SK-N-SH treated with all-trans-retinoic acid at 6 μM for 48 hours (cell line): ENCODE measurements around the gene MPC2.

Experiments
- ATAC-seq: fragments of 200-7000 bp; cut with Tn5 transposase; 3 replicates; pipeline ENCODE4 v1.9.1; 2020; ENCODE audit warnings: mild to moderate bottlenecking, moderate library complexity
- ARNTL ChIP-seq: fragments of 450-650 bp; formaldehyde crosslinking; IDR thresholded peaks from 2 replicates; pipeline ENCODE4 v1.5.0; 2020; ENCODE audit warnings: low read depth, mild to moderate bottlenecking, moderate library complexity, borderline replicate concordance
- BACH2 ChIP-seq: fragments of 250-450 bp; sonication (Bioruptor Pico); IDR thresholded peaks from 2 replicates; pipeline ENCODE4 v1.9.0; 2021; ENCODE audit warnings: mild to moderate bottlenecking, borderline replicate concordance
- CSDC2 ChIP-seq: fragments of 250-450 bp; sonication (Bioruptor Pico); IDR thresholded peaks from 2 replicates; pipeline ENCODE4 v1.5.0; 2020; ENCODE audit warnings: mild to moderate bottlenecking, moderate library complexity
- ESRRG ChIP-seq: fragments of 250-450 bp; sonication (Bioruptor Pico); IDR thresholded peaks from 2 replicates; pipeline ENCODE4 v1.6.1; 2021; ENCODE audit warnings: mild to moderate bottlenecking
- GLIS3 ChIP-seq: fragments of 250-450 bp; sonication (Bioruptor Pico); IDR thresholded peaks from 2 replicates; pipeline ENCODE4 v1.5.0; 2020; ENCODE audit warnings: mild to moderate bottlenecking, moderate library complexity
- ISL1 ChIP-seq: fragments of 250-450 bp; sonication (Bioruptor Pico); IDR thresholded peaks from 2 replicates; pipeline ENCODE4 v2.1.2; 2022; ENCODE audit warnings: mild to moderate bottlenecking, moderate library complexity
- OSR1 ChIP-seq: fragments of 250-450 bp; sonication (Bioruptor Pico); IDR thresholded peaks from 2 replicates; pipeline ENCODE4 v1.8.0; 2022; ENCODE audit warnings: moderate library complexity, mild to moderate bottlenecking, inconsistent platforms
- PPARA ChIP-seq: fragments of 250-450 bp; sonication (Bioruptor Pico); IDR thresholded peaks from 2 replicates; pipeline ENCODE4 v1.5.0; 2020; ENCODE audit warnings: mild to moderate bottlenecking, borderline replicate concordance
- RARB ChIP-seq: fragments of 250-450 bp; sonication (Bioruptor Pico); IDR thresholded peaks from 2 replicates; pipeline ENCODE4 v1.8.0; 2021; ENCODE audit warnings: mild to moderate bottlenecking, moderate library complexity
- SNAI2 ChIP-seq: fragments of 250-450 bp; sonication (Bioruptor Pico); IDR thresholded peaks from 2 replicates; pipeline ENCODE4 v1.5.0; 2020; ENCODE audit warnings: mild to moderate bottlenecking, moderate library complexity
- TCF4 ChIP-seq: fragments of 250-450 bp; sonication (Bioruptor Pico); IDR thresholded peaks from 2 replicates; pipeline ENCODE4 v1.8.0; 2021; ENCODE audit warnings: mild to moderate bottlenecking, moderate library complexity, borderline replicate concordance
- TOX ChIP-seq: fragments of 250-450 bp; sonication (Bioruptor Pico); IDR thresholded peaks from 2 replicates; pipeline ENCODE4 v1.8.0; 2021; ENCODE audit warnings: mild to moderate bottlenecking, moderate library complexity, borderline replicate concordance
- ZC3H10 ChIP-seq: fragments of 250-450 bp; sonication (Bioruptor Pico); IDR thresholded peaks from 2 replicates; pipeline ENCODE4 v1.5.1; 2021; ENCODE audit warnings: mild to moderate bottlenecking, moderate library complexity
- ZFP3 ChIP-seq: fragments of 250-450 bp; sonication (Bioruptor Pico); IDR thresholded peaks from 2 replicates; pipeline ENCODE4 v1.5.0; 2020; ENCODE audit warnings: mild to moderate bottlenecking, moderate library complexity
- ZFP30 ChIP-seq: fragments of 450-650 bp; formaldehyde crosslinking; IDR thresholded peaks from 2 replicates; pipeline ENCODE4 v1.5.0; 2022; ENCODE audit warnings: mild to moderate bottlenecking, moderate library complexity
- ZNF565 ChIP-seq: fragments of 450-650 bp; formaldehyde crosslinking; conservative IDR thresholded peaks from 2 replicates; pipeline ENCODE4 v1.5.0; 2020; ENCODE audit warnings: low read depth, mild to moderate bottlenecking, moderate library complexity
- ZNF70 ChIP-seq: fragments of 450-650 bp; formaldehyde crosslinking; IDR thresholded peaks from 2 replicates; pipeline ENCODE4 v1.5.0; 2020; ENCODE audit warnings: mild to moderate bottlenecking, moderate library complexity
- ZNF8 ChIP-seq: fragments of 450-650 bp; formaldehyde crosslinking; IDR thresholded peaks from 2 replicates; pipeline ENCODE4 v1.5.0; 2020; ENCODE audit warnings: mild to moderate bottlenecking, moderate library complexity
- TF ChIP-seq, protein P1 (sequence below): fragments of 250-450 bp; sonication (Bioruptor Pico); IDR thresholded peaks from 2 replicates; pipeline ENCODE4 v1.5.1; 2020; ENCODE audit warnings: low read depth, mild to moderate bottlenecking, moderate library complexity
- TF ChIP-seq, protein P2 (sequence below): fragments of 250-450 bp; sonication (Bioruptor Pico); IDR thresholded peaks from 2 replicates; pipeline ENCODE4 v1.5.0; 2020; ENCODE audit warnings: mild to moderate bottlenecking, moderate library complexity
- TF ChIP-seq, protein P3 (sequence below): fragments of 250-450 bp; sonication (Bioruptor Pico); IDR thresholded peaks from 2 replicates; pipeline ENCODE4 v1.5.1; 2021; ENCODE audit warnings: mild to moderate bottlenecking, moderate library complexity
- TF ChIP-seq, protein P4 (sequence below): fragments of 250-450 bp; sonication (Bioruptor Pico); IDR thresholded peaks from 2 replicates; pipeline ENCODE4 v1.8.0; 2021; ENCODE audit warnings: low read depth, mild to moderate bottlenecking, moderate library complexity, borderline replicate concordance
- TF ChIP-seq, protein P5 (sequence below): fragments of 250-450 bp; sonication (Bioruptor Pico); IDR thresholded peaks from 2 replicates; pipeline ENCODE4 v1.8.0; 2020; ENCODE audit warnings: mild to moderate bottlenecking, moderate library complexity, borderline replicate concordance

The MPC2 gene

DNA sequence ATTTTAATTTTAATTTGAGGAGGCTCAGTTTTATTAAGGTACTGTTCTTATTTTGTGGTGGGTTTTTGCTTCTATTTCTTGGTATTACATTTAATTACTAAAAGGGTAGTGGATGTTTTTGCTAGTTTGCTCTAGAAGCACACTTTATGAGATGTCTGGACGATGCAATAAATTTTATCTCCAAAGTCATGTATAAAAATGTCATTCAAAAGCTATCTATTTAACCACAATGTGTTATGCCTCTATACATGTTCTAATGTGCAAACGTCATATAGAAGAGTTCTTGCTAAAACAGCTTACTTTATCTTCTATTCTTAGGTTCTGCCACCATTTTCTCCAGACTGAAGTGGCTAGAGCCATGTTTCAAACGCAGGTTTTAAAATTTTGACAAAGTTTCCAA, 12.9 kb upstream of the MPC2 start (continued):
- TF ChIP-seq, protein P1, sequence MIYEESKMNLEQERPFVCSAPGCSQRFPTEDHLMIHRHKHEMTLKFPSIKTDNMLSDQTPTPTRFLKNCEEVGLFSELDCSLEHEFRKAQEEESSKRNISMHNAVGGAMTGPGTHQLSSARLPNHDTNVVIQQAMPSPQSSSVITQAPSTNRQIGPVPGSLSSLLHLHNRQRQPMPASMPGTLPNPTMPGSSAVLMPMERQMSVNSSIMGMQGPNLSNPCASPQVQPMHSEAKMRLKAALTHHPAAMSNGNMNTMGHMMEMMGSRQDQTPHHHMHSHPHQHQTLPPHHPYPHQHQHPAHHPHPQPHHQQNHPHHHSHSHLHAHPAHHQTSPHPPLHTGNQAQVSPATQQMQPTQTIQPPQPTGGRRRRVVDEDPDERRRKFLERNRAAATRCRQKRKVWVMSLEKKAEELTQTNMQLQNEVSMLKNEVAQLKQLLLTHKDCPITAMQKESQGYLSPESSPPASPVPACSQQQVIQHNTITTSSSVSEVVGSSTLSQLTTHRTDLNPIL = no peak
- TF ChIP-seq ISL1 (CRISPR knock-in tag) (no peak), ARNTL (CRISPR knock-in tag) (no peak), RARB (no peak)

DNA sequence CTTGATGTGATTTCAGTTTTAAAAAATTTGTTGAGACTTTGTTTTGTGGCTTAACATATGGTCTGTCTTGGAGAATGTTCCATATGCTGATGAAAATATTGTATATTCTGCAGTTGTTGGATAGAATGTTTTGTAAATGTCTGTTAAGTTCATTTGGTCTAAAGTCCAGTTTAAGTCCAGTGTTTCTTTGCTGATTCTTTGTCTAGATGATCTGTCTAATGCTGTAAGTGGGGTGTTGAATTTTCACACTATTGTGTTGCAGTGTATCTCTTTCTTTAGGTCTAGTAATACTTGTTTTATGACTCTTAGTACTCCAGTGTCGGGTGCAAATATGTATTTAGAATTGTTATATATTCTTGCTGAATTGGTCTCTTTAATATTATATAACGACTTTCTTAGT, 10.9 kb upstream of the MPC2 start:
- no peak for TF ChIP-seq TCF4
- no peak for TF ChIP-seq PPARA (CRISPR knock-in tag)
- no peak for TF ChIP-seq RARB
- no peak for TF ChIP-seq ZFP3 (CRISPR knock-in tag)
- TF ChIP-seq, protein P2, sequence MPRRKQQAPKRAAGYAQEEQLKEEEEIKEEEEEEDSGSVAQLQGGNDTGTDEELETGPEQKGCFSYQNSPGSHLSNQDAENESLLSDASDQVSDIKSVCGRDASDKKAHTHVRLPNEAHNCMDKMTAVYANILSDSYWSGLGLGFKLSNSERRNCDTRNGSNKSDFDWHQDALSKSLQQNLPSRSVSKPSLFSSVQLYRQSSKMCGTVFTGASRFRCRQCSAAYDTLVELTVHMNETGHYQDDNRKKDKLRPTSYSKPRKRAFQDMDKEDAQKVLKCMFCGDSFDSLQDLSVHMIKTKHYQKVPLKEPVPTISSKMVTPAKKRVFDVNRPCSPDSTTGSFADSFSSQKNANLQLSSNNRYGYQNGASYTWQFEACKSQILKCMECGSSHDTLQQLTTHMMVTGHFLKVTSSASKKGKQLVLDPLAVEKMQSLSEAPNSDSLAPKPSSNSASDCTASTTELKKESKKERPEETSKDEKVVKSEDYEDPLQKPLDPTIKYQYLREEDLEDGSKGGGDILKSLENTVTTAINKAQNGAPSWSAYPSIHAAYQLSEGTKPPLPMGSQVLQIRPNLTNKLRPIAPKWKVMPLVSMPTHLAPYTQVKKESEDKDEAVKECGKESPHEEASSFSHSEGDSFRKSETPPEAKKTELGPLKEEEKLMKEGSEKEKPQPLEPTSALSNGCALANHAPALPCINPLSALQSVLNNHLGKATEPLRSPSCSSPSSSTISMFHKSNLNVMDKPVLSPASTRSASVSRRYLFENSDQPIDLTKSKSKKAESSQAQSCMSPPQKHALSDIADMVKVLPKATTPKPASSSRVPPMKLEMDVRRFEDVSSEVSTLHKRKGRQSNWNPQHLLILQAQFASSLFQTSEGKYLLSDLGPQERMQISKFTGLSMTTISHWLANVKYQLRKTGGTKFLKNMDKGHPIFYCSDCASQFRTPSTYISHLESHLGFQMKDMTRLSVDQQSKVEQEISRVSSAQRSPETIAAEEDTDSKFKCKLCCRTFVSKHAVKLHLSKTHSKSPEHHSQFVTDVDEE (CRISPR knock-in tag) = no peak
- TF ChIP-seq CSDC2 (CRISPR knock-in tag) = no peak
- TF ChIP-seq ZNF565 (CRISPR knock-in tag) = no peak
- ATAC-seq = no peak

DNA sequence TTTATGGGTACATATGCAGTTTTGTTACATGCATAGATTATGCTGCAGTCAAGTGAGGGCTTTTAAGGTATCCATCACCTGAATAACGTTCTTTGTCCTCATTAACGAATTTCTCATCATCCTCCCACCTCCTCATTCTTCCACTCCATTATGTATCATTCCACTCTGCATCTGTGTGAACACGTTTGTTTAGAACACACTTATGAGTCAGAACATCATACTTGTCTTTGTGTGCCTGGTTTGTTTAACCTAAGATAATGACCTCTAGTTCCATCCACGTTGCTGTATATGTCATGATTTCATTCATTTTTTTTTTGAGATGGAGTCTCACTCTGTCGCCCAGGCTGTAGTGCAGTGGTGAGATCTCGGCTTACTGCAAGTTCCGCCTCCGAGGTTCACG, 6.7 kb upstream of the MPC2 start:
- ATAC-seq = no peak
- TF ChIP-seq OSR1 (CRISPR knock-in tag) (no peak), GLIS3 (CRISPR knock-in tag) (no peak), ISL1 (CRISPR knock-in tag) (no peak)
- TF ChIP-seq, protein P3, sequence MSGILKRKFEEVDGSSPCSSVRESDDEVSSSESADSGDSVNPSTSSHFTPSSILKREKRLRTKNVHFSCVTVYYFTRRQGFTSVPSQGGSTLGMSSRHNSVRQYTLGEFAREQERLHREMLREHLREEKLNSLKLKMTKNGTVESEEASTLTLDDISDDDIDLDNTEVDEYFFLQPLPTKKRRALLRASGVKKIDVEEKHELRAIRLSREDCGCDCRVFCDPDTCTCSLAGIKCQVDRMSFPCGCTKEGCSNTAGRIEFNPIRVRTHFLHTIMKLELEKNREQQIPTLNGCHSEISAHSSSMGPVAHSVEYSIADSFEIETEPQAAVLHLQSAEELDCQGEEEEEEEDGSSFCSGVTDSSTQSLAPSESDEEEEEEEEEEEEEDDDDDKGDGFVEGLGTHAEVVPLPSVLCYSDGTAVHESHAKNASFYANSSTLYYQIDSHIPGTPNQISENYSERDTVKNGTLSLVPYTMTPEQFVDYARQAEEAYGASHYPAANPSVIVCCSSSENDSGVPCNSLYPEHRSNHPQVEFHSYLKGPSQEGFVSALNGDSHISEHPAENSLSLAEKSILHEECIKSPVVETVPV = no peak
- TF ChIP-seq, protein P1 = no peak

DNA sequence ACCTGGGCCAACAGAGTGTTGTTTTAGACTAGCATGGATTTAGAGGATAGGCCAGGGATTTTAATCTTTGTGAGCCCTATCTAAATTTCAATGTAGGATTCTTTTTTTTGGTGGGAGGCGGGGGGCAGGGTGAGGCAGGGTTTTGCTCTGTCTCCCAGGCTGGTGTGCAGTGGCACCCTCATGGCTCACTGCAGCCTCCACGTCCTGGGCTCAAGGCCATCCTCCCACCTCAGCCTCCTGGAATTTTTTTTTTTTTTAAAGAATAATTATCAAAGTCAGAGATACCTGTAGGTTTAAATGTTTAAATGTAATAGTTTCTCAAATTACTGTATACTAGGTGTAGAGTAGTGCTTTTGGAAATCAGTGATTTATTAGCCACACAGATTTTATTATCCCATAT, 3.4 kb upstream of the MPC2 start:
- ATAC-seq = no peak
- TF ChIP-seq RARB (no peak), TCF4 (no peak), ZNF8 (CRISPR knock-in tag) (no peak), ARNTL (CRISPR knock-in tag) (no peak), ZFP3 (CRISPR knock-in tag) (no peak), ESRRG (no peak), TOX (CRISPR knock-in tag) (no peak), PPARA (CRISPR knock-in tag) (no peak), BACH2 (CRISPR knock-in tag) (no peak), ZC3H10 (CRISPR knock-in tag) (no peak), OSR1 (CRISPR knock-in tag) (no peak), SNAI2 (CRISPR knock-in tag) (no peak), ZNF565 (CRISPR knock-in tag) (no peak), ZFP30 (CRISPR knock-in tag) (no peak), ZNF70 (CRISPR knock-in tag) (no peak)
- TF ChIP-seq, protein P4, sequence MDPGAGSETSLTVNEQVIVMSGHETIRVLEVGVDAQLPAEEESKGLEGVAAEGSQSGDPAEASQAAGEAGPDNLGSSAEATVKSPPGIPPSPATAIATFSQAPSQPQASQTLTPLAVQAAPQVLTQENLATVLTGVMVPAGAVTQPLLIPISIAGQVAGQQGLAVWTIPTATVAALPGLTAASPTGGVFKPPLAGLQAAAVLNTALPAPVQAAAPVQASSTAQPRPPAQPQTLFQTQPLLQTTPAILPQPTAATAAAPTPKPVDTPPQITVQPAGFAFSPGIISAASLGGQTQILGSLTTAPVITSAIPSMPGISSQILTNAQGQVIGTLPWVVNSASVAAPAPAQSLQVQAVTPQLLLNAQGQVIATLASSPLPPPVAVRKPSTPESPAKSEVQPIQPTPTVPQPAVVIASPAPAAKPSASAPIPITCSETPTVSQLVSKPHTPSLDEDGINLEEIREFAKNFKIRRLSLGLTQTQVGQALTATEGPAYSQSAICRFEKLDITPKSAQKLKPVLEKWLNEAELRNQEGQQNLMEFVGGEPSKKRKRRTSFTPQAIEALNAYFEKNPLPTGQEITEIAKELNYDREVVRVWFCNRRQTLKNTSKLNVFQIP (CRISPR knock-in tag) = no peak
- TF ChIP-seq, protein P1 = no peak
- TF ChIP-seq, protein P5, sequence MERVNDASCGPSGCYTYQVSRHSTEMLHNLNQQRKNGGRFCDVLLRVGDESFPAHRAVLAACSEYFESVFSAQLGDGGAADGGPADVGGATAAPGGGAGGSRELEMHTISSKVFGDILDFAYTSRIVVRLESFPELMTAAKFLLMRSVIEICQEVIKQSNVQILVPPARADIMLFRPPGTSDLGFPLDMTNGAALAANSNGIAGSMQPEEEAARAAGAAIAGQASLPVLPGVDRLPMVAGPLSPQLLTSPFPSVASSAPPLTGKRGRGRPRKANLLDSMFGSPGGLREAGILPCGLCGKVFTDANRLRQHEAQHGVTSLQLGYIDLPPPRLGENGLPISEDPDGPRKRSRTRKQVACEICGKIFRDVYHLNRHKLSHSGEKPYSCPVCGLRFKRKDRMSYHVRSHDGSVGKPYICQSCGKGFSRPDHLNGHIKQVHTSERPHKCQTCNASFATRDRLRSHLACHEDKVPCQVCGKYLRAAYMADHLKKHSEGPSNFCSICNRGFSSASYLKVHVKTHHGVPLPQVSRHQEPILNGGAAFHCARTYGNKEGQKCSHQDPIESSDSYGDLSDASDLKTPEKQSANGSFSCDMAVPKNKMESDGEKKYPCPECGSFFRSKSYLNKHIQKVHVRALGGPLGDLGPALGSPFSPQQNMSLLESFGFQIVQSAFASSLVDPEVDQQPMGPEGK (CRISPR knock-in tag) = no peak
- TF ChIP-seq, protein P3 = no peak
